Activated CD8-positive, alpha-beta T cell treated with anti-CD3 and anti-CD28 coated beads, Interleukin-2, amount 10 ng/mL, durations not matched to agents 7 days and 5 days (primary cell): ENCODE results near the gene FAM193A. TPM values are rescaled to one million over a fixed set of nuclear protein-coding genes. Genes with fewer than 3 reads are reported as not detected.
"Not testable (repeated sequence)": the region's sequence is repeated elsewhere in the genome, so short reads cannot be mapped to it uniquely, and the experiment has no call there.

Source experiments
- ATAC-seq: fragments of 150-1000 bp; cut with Tn5 transposase; one replicate; pipeline ENCODE4 v1.10.0; 2021; ENCODE audit warnings: moderate library complexity
- CTCF ChIA-PET: fragments of 350-600 bp; sonication (Branson Sonifier 250); formaldehyde crosslinking; loops from one replicate; lab custom pipeline; 2021; ENCODE audit warnings: antibody characterized with exemption; lab: Charles Lee
- POLR2A ChIA-PET: fragments of 350-600 bp; sonication (Branson Sonifier 250); formaldehyde crosslinking; loops from one replicate; lab custom pipeline; 2021; ENCODE audit warnings: antibody characterized with exemption; lab: Charles Lee
- DNase-seq: peaks from one replicate; pipeline ENCODE4 v3.0.0-alpha.2; 2020
- H3K27ac Mint-ChIP-seq: one replicate; pipeline ENCODE4 v1.8.0; 2021; ENCODE audit warnings: mild to moderate bottlenecking, mixed read lengths
- H3K27me3 Mint-ChIP-seq: one replicate; pipeline ENCODE4 v1.8.0; 2021; ENCODE audit warnings: low read depth, mixed read lengths
- H3K36me3 Mint-ChIP-seq: one replicate; pipeline ENCODE4 v1.8.0; 2021; ENCODE audit warnings: low read depth, mixed read lengths
- H3K4me1 Mint-ChIP-seq: one replicate; pipeline ENCODE4 v1.8.0; 2021; ENCODE audit warnings: low read depth, mixed read lengths
- H3K4me3 Mint-ChIP-seq: one replicate; pipeline ENCODE4 v1.8.0; 2021; ENCODE audit warnings: mild to moderate bottlenecking, mixed read lengths
- H3K9me3 Mint-ChIP-seq: one replicate; pipeline ENCODE4 v1.8.0; 2022; ENCODE audit warnings: mixed read lengths; ENCODE audit not compliant: insufficient read depth
- total RNA-seq, 2 experiments: library from RNA; stranded (reverse); gene quantifications; one replicate each; pipeline ENCODE4 v1.2.3, GENCODE V29; 2021

FAM193A gene
- total RNA-seq, 2 experiments from 2014 or later: 31.9 to 33.0 TPM

DNA sequence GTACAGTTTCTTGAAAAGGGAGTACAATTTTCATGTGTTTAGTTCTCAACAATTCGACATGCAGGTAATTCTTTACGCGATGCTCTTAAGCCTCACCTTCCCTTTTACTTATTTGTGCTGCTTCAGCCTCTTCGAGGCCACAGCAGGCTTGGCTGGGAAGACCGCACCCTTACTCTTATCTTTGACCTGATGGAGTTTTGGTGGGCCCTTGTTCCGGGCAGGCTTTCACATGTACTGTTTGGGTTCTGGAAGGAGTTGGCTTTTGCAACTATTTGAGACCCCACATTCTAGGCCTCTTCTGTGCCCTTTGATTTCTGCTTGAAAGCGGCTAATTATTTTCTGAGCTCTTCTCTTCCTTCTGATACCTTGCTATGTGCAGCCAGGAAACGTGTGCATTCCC, 60.2 kb downstream of the FAM193A start:
- no peak overlapping the region for H3K4me3 Mint-ChIP-seq
- H3K9me3 Mint-ChIP-seq: no peaks in the 10 kb centered on the region
- no peak for DNase-seq
- ChIA-PET CTCF (no interaction called here), POLR2A (no interaction called here)
- H3K27ac Mint-ChIP-seq: no peak overlapping the region
- peaks cover 39% of the 10 kb centered on the region for H3K4me1 Mint-ChIP-seq
- no peaks in the 10 kb centered on the region for H3K27me3 Mint-ChIP-seq
- ATAC-seq: no peak
- H3K36me3 Mint-ChIP-seq: peaks cover 17% of the 10 kb centered on the region

DNA sequence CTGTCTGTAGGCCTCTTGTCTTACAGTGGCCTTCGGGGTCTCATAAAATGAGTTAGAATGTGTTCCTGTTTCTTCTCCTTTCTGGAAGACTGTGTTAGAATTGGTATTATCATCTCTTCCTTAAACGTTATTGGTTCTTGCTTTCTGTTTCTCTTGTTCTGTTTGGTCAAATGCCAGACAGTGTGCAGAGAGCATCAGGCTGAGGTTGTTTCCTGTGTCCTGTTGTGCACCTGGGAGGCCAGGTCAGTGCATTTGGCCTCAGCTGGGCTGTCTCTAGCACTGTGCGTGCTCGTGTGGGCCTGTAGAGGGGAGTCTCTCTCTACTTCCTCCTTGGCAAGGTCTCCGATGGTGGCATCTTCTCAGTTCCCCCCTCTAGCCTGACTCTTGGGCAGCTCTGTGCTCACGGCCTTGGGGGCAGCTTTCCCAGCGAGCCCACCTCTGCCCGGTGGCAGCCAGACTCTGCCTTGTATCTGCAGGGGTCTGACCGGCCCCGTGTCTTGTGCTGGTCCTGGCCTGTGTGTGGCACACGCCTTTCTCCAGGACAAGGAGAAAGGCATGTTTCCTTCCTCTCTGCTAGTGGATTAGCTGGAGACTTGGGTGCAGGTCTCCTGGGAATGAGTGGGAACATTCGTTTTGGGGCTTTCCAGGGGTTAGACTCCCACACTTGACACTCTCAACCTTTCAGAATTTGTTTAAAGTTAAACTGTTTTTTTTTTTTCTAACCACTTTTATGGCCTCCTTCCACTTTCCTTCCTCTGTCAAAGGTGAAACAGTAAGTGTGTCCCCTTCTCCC, 62.3 kb downstream of the FAM193A start:
- ATAC-seq (peak; percentile 73), DNase-seq (peak; percentile 32)
- peaks cover 17% of the 10 kb centered on the region for H3K36me3 Mint-ChIP-seq
- ChIA-PET POLR2A (no interaction called here), CTCF (no interaction called here)
- peak overlapping the region; percentile 78 for H3K27ac Mint-ChIP-seq
- H3K4me1 Mint-ChIP-seq: peaks cover 35% of the 10 kb centered on the region
- H3K9me3 Mint-ChIP-seq: no peaks in the 10 kb centered on the region
- no peak overlapping the region for H3K4me3 Mint-ChIP-seq
- no peaks in the 10 kb centered on the region for H3K27me3 Mint-ChIP-seq

DNA sequence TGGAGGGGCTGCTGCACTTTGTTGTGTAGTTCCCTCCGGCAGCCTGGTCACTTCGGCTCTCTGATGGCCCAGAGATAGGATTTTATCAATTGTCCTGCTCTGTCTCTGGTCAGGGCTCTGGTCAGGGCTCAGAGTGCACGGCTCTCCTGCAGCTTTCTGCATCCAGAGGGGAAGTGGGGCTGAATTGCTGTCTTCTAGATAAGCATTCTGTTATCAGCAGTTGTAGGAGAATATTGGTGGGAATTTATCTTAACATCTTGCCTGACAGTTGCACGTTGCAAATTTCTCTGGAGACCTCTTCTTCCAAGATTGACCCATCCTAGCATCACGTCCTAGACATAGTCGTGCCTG, 62.8 kb downstream of the FAM193A start:
- POLR2A ChIA-PET: no interaction called here
- no peak for DNase-seq
- peaks cover 19% of the 10 kb centered on the region for H3K36me3 Mint-ChIP-seq
- H3K27me3 Mint-ChIP-seq: no peaks in the 10 kb centered on the region
- CTCF ChIA-PET: no interaction called here
- no peaks in the 10 kb centered on the region for H3K9me3 Mint-ChIP-seq
- H3K4me3 Mint-ChIP-seq: no peak overlapping the region
- peak overlapping the region; percentile 72 for H3K27ac Mint-ChIP-seq
- H3K4me1 Mint-ChIP-seq: peaks cover 30% of the 10 kb centered on the region
- ATAC-seq: no peak

DNA sequence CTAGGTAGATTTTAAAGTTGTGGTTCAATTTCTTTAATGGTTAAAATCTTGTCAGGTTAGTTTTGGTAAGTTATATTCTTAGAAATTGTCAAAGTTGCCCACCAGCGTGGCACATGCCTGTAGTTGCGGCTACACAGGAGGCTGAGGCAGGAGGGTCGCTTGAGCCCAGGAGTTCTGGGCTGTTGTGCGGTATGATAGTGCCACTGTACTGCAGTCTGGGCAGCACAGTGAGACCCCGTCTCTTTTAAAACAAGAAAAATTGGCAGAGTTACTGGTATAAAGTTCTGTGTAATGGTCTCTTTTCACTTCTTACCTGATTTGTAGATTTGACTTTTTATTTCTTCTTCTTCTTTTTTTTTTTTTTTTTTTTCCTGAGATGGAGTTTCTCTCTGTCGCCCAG, 64.4 kb downstream of the FAM193A start:
- Mint-ChIP-seq H3K4me1 (peaks cover 30% of the 10 kb centered on the region), H3K4me3 (no peak overlapping the region), H3K27ac (no peak overlapping the region), H3K36me3 (peaks cover 19% of the 10 kb centered on the region), H3K9me3 (no peaks in the 10 kb centered on the region), H3K27me3 (no peaks in the 10 kb centered on the region)
- CTCF ChIA-PET: no interaction called here
- POLR2A ChIA-PET: interaction anchor here (0.6 kb wide), 1 partner anchor 72 kb away, joined by 4 read pairs; no protein-coding TSS in a partner anchor
- DNase-seq: no peak
- ATAC-seq: no peak

DNA sequence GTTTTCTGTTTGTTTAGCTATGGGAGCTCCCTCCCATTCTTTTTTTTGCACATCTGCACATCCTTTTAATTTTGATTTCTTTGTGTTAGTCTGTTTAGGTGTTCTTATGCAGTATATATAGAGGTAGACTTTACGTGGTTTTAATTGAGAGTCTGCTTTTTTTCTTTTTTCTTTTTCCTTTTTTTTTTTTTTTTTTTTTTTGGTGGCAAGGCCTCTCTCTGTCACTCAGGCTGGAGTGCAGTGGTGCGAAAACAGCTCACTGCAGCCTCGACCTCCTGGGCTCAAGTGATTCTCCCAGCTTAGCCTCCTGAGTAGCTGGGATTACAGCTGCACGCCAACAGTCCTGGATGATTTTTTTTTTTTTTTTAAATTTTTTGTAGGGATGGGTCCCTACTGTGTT, 68.2 kb downstream of the FAM193A start:
- no peak for ATAC-seq
- ChIA-PET POLR2A (interaction anchor here (0.6 kb wide), 1 partner anchor 61 kb away, joined by 3 read pairs; no protein-coding TSS in a partner anchor), CTCF (no interaction called here)
- Mint-ChIP-seq H3K27me3 (no peaks in the 10 kb centered on the region), H3K4me1 (peaks cover 7% of the 10 kb centered on the region), H3K4me3 (no peak overlapping the region), H3K36me3 (peaks cover 9% of the 10 kb centered on the region), H3K27ac (no peak overlapping the region), H3K9me3 (no peaks in the 10 kb centered on the region)
- DNase-seq: no peak

DNA sequence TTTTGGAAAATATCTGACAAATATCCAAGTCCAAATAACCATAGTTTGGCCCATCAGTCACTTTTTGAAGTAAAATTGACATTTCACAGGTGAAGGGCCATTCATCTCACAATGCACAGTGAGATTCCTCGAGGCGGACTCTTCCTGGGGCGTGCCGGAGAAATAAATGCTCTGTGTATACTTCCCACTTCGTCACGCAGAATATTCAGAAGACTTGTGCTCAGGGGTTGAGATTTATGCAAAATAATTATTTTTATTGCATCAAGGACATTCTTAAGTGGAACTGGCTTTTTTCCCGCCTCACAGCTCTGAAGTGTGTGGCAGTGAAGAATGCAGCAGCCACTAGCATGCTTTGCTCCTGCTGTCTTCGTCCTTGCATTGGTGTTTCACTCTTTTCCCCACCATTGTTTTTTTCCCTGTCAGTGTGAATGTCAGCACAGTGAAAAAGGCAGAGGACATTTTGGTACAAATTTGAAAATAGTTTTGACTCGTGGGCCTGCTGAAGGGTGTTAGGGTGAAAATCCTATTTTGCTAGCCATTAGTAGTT, 70.6 kb downstream of the FAM193A start:
- Mint-ChIP-seq H3K4me3 (no peak overlapping the region), H3K27ac (no peak overlapping the region), H3K9me3 (no peaks in the 10 kb centered on the region), H3K4me1 (peaks cover 3% of the 10 kb centered on the region), H3K36me3 (peaks cover 2% of the 10 kb centered on the region), H3K27me3 (no peaks in the 10 kb centered on the region)
- CTCF ChIA-PET: no interaction called here
- ATAC-seq: no peak
- DNase-seq: no peak
- POLR2A ChIA-PET: no interaction called here

DNA sequence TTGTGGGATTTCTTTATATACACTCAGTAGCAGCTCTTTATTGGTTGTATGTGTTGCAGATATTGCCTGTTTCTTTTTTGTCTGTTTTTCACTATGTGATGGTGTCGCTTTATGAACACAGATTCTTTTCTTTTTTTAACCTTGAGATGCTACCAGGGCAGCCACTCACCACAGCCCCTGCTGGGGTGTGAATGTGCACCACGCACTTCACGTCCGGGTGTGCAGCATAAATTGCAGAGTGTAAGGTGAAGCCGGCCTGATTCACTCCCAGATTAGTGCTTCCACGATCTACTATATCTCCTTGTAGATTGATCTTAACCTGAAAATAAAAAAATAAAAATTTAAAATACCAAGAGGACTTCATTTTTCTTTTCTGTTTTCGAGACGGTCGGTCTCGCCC, 71.4 kb downstream of the FAM193A start:
- ChIA-PET POLR2A (no interaction called here), CTCF (no interaction called here)
- H3K9me3 Mint-ChIP-seq: no peaks in the 10 kb centered on the region
- H3K36me3 Mint-ChIP-seq: peaks cover 2% of the 10 kb centered on the region
- peaks cover 3% of the 10 kb centered on the region for H3K4me1 Mint-ChIP-seq
- H3K4me3 Mint-ChIP-seq: no peak overlapping the region
- DNase-seq (no peak), ATAC-seq (no peak)
- H3K27me3 Mint-ChIP-seq: no peaks in the 10 kb centered on the region
- H3K27ac Mint-ChIP-seq: no peak overlapping the region

DNA sequence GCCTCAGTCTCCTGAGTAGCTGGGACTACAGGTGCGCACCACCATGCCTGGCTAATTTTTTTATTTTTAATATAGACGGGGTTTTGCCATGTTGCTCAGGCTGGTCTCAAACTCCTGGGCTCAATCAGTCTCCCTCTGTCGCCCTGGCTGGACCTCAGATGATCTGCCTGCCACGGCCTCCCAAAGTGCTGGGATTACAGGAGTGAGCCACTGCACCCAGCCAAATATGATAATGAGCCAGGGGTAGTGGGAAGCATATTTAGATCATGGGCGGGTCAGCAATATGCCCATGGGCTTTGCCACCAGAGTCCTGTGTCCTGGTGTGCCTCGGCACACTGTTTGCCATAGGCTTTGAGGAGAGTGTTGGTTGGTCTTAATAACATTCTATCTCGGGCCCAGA, 71.8 kb downstream of the FAM193A start:
- peaks cover 3% of the 10 kb centered on the region for H3K4me1 Mint-ChIP-seq
- ChIA-PET CTCF (no interaction called here), POLR2A (no interaction called here)
- H3K36me3 Mint-ChIP-seq: peaks cover 2% of the 10 kb centered on the region
- H3K4me3 Mint-ChIP-seq: no peak overlapping the region
- DNase-seq: no peak
- no peaks in the 10 kb centered on the region for H3K27me3 Mint-ChIP-seq
- no peak overlapping the region for H3K27ac Mint-ChIP-seq
- no peak for ATAC-seq
- H3K9me3 Mint-ChIP-seq: no peaks in the 10 kb centered on the region

DNA sequence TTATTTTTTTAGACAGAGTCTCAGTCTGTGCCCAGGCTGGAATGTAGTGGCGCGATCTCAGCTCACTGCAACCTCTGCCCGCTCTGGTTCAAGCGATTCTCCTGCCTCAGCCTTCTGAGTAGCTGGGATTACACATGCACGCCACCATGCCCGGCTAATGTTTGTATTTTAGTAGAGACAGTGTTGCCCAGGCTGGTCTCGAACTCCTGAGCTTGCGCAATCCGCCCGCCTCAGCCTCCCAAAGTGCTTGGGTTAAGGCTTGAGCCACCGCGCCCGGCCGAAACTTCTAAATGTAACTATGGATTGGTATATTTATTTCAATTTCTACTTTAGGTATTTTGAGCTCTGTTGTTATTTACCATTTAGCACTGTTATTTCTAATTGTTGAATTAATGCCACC, 79.4 kb downstream of the FAM193A start:
- Mint-ChIP-seq H3K27ac (no peak overlapping the region), H3K4me3 (no peak overlapping the region), H3K4me1 (peaks cover 1% of the 10 kb centered on the region), H3K36me3 (peaks cover 2% of the 10 kb centered on the region), H3K9me3 (no peaks in the 10 kb centered on the region), H3K27me3 (no peaks in the 10 kb centered on the region)
- no peak for DNase-seq
- no peak for ATAC-seq
- POLR2A ChIA-PET: interaction anchor here (0.7 kb wide), 1 partner anchor 1286 kb away, joined by 3 read pairs; no protein-coding TSS in a partner anchor
- CTCF ChIA-PET: no interaction called here

DNA sequence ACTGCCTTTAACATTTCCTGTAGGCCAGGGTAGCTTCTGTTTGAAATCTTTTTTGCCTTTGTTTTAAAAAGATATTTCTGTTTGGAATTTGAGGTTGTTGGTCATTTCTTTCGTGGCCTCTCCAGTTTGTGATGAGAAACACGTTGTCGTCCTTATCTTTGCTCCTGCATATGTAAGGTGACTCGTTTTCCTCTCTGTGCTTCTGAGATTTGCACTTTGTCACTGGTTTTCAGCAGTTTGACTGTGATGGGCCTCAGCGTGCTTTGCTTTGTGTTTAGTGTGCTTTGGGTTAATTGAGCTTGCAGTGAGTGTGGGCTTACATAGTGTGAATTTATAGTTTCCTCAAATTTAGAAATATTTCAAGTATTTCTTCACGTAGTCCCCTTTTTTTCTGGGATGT, 81.5 kb downstream of the FAM193A start:
- Mint-ChIP-seq H3K27me3 (no peaks in the 10 kb centered on the region), H3K4me1 (peaks cover 2% of the 10 kb centered on the region), H3K9me3 (no peaks in the 10 kb centered on the region), H3K27ac (no peak overlapping the region), H3K4me3 (no peak overlapping the region), H3K36me3 (peaks cover 2% of the 10 kb centered on the region)
- ChIA-PET CTCF (no interaction called here), POLR2A (no interaction called here)
- DNase-seq (no peak), ATAC-seq (no peak)

DNA sequence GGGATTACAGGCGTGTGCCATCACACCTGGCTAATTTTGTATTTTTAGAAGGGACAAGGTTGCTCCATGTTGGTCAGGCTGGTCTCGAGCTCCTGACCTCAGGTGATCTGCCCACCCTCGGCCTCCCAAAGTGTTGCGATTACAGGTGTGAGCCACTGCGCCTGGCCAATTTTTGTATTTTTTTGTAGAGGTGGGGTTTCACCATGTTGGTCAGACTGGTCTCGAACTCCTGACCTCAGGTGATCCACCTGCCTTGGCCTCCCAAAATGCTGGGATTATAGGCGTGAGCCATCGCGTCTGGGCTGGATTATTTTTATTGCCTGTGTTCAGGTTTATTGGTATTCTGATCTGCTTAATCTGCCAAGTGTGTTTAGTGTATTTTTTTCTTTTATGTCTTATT, 82.3 kb downstream of the FAM193A start:
- H3K27me3 Mint-ChIP-seq, H3K4me3 Mint-ChIP-seq, H3K9me3 Mint-ChIP-seq, H3K4me1 Mint-ChIP-seq, H3K27ac Mint-ChIP-seq, POLR2A ChIA-PET, CTCF ChIA-PET, H3K36me3 Mint-ChIP-seq, ATAC-seq, DNase-seq: not testable (repeated sequence)

DNA sequence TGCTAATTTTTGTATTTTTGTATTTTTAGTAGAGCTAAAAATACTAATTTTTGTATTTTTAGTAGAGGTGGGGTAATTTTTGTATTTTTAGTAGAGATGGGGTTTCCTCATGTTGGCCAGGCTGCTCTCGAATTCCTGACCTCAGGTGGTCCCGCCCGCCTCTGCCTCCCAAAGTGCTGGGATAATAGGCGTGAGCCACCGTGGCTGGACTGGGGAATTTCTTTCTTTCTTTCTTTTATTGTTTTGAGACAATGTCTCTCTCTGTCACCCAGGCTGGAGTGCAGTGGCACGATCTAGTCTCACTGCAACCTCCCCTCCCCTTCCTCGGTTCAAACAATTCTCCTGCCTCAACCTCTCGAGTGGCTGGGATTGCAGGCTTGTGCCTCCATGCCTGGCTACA, 83.0 kb downstream of the FAM193A start:
- CTCF ChIA-PET: no interaction called here
- Mint-ChIP-seq H3K36me3 (peaks cover 2% of the 10 kb centered on the region), H3K9me3 (no peaks in the 10 kb centered on the region), H3K27me3 (no peaks in the 10 kb centered on the region), H3K4me3 (no peak overlapping the region), H3K27ac (no peak overlapping the region), H3K4me1 (peaks cover 2% of the 10 kb centered on the region)
- POLR2A ChIA-PET: no interaction called here
- no peak for DNase-seq
- no peak for ATAC-seq
